Ovary (tissue), 3 donors: ENCODE measurements around the gene GREM2.

Experiments used
- POLR2A ChIP-seq: fragments of 450-650 bp; IDR thresholded peaks from one replicate; pipeline ENCODE4 v1.6.1; 2017; ENCODE audit warnings: antibody characterized with exemption, mild to moderate bottlenecking, moderate library complexity
- TF ChIP-seq, protein P1 (sequence below), 3 donors: fragments of 450-650 bp in 2 of 3; fragments of 200-600 bp in 1 of 3; IDR thresholded peaks; one replicate each; pipeline versions ENCODE4 v1.5.1 to v1.8.0; 2016 to 2022; ENCODE audit warnings: antibody characterized with exemption in 3 of 3, mild to moderate bottlenecking in 1 of 3
- donor health status: DM: no; HTN: no; CAD: no.

DNA sequence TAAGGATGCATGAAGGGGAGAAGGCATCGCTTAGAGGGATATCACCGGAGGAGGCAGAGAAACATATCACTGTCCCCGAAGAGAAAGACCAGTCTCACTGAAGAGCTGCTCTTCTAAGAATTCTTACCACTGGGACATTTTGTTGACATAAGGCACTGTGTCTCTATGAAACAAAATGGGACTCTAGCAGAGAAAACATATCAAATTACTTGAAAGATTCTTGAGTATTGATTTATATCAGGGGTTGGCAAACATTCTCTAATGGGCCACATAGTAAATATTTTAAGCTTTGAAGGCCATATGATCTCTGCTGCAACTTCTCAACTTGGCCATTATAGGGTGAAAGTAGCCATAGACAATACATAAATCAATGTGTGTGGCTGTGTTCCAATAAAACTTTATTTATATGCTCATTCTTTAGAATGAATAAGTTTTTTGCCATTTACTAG lies 41.0 kb upstream of the GREM2 start:
- TF ChIP-seq POLR2A, result no peak
- TF ChIP-seq, protein P1, sequence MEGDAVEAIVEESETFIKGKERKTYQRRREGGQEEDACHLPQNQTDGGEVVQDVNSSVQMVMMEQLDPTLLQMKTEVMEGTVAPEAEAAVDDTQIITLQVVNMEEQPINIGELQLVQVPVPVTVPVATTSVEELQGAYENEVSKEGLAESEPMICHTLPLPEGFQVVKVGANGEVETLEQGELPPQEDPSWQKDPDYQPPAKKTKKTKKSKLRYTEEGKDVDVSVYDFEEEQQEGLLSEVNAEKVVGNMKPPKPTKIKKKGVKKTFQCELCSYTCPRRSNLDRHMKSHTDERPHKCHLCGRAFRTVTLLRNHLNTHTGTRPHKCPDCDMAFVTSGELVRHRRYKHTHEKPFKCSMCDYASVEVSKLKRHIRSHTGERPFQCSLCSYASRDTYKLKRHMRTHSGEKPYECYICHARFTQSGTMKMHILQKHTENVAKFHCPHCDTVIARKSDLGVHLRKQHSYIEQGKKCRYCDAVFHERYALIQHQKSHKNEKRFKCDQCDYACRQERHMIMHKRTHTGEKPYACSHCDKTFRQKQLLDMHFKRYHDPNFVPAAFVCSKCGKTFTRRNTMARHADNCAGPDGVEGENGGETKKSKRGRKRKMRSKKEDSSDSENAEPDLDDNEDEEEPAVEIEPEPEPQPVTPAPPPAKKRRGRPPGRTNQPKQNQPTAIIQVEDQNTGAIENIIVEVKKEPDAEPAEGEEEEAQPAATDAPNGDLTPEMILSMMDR (IDR thresholded peaks at IDR 0.05), result no peak
